SH-SY5Y (cell line): Measurements from ENCODE around the gene PPIL6.

ENCODE experiments used
- GATA2 ChIP-seq: IDR thresholded peaks from 2 replicates; pipeline ENCODE4 v1.6.1; 2011; ENCODE audit warnings: mild to moderate bottlenecking, low read depth, low read length
- GATA3 ChIP-seq: IDR thresholded peaks from 2 replicates; pipeline ENCODE4 v1.6.1; 2011; ENCODE audit warnings: low read depth, mild to moderate bottlenecking, low read length, moderate library complexity

DNA sequence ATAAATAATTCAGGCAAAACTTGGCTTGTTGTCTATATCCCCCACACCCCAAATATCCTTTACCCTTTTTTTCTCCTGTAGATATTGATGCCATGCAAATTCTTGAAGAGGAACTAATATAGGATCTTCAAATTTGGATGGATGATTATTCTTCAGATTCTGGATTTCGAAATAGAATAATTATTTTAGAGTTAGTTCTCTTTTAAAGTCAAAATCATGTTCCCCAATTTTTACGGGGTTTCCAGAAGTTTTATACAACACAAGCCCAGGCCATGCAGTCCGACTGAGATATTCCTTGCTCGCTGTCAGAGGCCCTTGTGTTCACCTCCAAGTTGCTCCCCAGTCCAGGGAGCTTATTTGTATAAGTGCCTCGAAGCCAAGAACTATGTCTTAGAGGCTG is 4.4 kb downstream of the PPIL6 start:
- no peak for TF ChIP-seq GATA2
- no peak for TF ChIP-seq GATA3
